ENCODE data around the gene DCAF17.

DNA sequence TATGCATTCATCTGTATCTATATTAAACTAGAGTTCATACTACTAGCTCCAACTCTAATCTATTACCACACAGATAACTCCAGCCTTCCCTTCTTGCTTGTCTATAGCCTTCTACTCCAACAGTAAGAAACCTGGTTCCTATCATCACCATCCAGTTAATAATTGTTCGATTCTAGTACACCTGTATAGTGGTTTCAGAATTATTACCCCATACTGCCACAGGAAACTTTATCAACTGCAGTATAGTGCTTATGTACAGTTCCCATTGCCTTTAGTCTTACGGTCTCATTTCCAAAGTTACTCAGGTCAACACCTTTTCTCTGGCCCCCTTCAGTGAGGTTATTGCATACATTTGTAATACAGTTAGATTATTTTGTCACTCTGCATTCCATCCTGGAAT lies 14.7 kb upstream of the DCAF17 start:
- TF ChIP-seq KLF1 (tag by site-specific recombination; IDR thresholded peaks at IDR 0.05) (no peak), ZBTB48 (tag by site-specific recombination; IDR thresholded peaks at IDR 0.05) (no peak)

Measured in HEK293 (cell line).